NCI-H128 (cell line): ENCODE data around the gene GSN.

Experiments used
- DNase-seq: peaks from one replicate; lab custom pipeline; 2025; ENCODE audit not compliant: unreplicated experiment; lab: John Stamatoyannopoulos, UW

Gene GSN

GRCh38 chr9:121272401-121272948 is 4.5 kb downstream of the GSN start:
- DNase-seq: no peak

DNA sequence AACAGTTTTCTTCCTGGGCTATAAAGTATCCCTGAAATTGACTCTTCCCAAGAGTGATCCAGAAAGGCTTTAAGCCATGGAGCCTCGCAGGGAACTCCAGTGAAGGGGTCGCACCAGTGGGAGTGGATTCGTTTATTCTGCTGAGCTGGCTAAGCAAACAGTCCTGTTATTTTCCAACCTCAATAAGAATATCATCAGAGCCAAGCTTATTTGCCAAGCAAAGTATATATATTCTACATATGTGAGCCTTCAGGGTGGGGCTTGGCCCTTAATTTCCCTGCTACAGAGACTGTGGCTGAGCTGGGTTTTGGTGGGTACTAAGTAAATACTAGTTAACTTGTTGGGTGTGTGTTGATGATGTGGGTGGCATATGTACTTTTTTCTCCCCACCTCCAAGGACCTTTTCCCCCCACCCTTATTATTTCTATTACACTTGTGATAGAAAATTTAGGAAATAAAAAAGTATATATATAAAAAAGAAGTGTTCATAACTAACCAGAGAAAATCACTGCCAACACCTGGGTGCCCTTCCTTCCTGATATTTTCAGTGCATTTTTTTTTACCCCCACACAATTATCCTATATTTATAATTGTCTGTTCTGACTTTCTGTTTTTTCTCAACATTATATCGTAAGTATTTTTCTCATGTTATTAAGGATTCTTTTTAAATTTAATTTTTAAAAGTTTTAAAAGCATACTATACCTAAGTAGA is 5.3 kb downstream of the GSN start:
- no peak for DNase-seq

GRCh38 chr9:121274851-121275250 is 6.9 kb downstream of the GSN start:
- no peak for DNase-seq

DNA sequence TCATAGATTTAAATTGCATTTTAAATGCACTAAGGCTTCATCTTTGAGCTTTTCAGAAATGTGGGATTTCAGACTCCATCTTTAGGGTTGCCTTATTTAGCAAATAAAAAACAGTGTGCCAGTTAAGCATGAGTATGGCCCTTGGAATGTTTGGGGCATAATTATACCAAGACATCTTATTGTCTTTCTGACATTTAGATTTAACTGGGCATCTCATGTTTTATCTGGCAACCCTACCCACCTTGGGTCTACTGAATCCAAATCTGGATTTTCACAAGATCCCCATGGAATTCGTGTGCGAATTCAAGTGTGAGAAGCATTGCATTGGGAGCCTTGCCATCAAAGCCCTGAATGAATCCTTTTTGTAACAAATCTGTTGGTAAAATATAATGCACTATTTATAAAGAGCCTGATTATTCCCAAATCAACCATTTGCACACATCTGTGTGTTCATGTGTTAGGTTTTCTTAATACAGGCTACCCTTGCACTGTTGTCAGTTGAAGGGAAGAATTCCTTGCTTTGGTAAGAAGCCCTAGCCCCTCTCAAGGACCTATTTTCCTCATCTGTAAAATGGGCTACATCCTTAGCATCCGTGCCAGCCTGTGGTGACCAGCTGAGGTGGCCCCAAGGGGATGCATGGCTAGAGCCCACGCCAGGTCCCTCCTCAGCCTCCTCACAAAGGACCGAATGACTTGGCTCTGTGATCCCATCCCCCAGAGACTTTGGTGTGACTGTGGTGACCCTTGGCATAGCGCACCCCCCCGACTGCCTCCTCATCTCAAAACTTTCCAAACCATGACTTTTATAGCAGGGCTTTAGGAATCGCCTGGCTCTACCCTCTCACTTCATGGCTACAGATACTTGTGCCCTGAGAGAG is 8.1 kb downstream of the GSN start:
- no peak for DNase-seq

DNA sequence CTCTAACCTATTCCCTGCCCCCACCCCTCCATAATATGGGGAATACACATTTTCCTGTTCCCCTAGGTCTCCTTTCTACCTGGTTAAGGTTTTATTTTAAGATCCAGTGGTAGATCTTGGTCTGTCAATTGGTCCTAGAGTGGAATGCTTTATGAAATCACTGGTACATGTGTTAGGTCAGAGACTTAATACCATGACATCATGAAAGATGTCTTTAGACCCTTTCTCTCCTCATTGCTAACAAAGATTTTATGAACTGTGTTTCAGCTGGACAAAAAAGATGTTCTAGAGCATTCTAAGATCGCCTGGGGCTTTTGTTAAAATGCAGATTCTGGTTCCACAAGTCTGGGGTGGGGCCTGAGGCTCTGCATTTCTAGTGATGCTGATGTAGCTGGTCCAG is 9.1 kb downstream of the GSN start:
- no peak for DNase-seq

GRCh38 chr9:121277518-121278295 is 9.7 kb downstream of the GSN start:
- DNase-seq: no peak

DNA sequence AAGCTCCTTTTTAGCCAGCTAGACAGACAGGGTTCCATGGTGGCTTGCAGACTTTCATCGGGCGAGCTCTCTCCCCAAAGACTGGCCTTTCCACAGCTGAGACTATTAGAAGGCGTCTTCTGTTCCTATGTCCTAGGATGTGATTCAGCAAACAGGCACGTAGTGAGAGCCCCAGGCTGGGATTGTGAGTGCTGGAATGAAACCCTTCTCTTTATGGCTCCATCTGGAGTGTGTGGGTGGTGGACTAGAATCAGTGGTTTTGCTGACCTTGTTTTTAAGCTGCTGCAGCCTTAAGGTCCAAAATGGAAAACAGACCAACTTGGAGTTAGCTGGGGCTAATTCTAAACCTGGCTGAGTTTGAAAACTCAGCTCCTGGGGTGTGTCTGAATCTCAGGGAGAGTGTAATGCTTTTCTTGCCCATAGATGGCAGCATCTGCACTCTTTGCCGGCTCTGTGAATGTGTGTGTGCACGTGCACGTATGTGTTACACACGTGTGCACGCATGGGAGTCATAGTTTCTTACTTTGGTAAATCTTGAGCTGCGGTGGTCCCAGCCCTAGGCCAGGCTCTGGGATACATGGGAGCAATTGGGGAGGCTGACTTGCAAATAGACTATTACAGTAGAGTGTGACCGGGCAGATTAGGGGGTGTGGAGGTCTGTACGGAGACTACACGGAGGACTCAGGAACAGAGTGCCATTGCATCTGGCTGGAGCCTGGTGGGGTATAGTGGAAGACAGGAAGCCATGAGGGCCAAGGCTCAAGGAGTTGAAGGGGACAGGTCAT is 10.7 kb downstream of the GSN start:
- peak; percentile 16 for DNase-seq

- DNase-seq: no peak
Measured at GRCh38 chr9:121279776-121280388, 11.9 kb downstream of the GSN start.

GRCh38 chr9:121280715-121281613 is 13.0 kb downstream of the GSN start:
- DNase-seq: no peak

DNA sequence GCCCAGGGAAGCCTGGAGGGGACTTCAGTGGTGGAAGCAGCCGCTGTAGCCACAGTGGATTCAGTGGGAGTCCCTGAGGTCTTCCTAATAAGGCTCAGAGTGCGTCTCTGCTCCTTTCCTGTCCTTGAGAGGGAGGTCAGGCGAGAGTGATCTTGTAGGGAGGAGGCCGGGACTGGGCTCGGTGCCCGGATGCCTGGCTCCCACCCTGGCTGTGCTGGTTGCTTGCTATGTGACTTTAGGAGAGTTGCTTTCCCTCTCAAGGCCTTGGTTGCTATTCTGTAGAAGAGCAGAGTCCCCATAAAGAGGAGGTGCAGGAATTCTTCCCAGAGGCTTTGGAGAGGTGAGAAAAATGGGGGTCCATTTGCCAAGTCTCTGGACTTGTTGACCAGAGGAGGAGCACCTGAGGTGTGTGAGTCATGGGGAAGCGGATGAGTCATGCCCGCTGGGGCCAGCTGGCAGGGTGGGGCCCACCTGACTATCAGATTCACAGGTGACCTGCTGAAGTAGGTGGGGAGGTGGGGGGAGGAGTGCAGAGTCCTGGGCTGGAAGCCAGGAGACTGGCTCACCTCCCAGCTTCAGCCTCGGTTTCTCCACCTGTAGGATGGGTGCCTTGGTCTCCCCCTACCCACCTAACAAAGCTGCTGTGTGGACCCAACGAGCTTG is 13.8 kb downstream of the GSN start:
- DNase-seq: no peak

GRCh38 chr9:121282277-121283079 is 14.5 kb downstream of the GSN start:
- no peak for DNase-seq

DNA sequence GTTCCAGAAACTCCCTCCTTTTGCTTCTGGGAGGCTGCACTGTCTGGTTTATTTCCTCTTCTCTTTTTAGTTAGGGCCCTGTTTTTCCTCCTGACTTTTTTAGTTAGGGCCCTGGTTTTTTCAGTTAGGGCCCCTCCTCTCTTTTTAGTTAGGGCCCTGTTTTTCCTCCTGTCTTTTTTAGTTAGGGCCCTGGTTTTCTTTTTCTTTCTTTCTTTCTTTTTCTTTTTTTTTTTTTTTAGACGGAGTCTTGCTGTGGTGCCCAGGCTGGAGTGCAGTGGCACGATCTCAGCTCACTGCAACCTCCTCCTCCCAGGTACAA is 15.1 kb downstream of the GSN start:
- DNase-seq: no peak

- no peak for DNase-seq
Measured at GRCh38 chr9:121283856-121284732, 16.1 kb downstream of the GSN start.

DNA sequence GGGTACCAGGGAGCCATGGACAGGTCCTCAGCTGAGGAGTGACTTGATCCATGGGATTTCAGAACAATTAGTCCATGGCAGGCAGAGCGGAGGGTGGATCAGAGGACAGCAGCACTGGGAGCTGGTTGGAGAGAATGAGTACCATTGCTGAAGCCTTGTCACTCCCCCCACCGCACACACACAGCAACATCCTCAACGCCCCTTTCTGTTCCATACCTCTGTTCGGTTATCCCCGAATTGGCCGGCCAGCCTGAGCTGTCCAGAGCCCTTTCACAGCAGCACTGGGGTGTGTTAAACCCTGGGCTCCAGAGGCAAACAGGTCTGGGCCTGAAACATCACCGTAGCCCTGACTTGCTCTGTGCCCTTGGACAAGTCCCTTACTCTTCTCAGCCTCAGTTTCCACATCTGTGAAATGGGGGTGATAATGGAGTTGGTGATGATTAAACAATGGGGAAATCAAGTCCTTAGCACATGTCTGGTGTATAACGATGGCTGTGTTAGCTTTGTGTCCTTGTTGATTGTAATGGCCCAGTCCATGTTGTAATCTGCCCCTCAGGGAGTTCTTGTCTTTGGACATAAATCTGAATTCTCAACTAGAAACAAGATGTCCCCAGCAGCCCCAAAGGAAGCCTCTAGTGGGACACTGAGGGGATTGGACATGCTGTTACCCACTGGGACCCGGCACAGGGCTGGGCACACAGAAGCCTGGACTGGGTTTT is 16.9 kb downstream of the GSN start:
- no peak for DNase-seq

DNA sequence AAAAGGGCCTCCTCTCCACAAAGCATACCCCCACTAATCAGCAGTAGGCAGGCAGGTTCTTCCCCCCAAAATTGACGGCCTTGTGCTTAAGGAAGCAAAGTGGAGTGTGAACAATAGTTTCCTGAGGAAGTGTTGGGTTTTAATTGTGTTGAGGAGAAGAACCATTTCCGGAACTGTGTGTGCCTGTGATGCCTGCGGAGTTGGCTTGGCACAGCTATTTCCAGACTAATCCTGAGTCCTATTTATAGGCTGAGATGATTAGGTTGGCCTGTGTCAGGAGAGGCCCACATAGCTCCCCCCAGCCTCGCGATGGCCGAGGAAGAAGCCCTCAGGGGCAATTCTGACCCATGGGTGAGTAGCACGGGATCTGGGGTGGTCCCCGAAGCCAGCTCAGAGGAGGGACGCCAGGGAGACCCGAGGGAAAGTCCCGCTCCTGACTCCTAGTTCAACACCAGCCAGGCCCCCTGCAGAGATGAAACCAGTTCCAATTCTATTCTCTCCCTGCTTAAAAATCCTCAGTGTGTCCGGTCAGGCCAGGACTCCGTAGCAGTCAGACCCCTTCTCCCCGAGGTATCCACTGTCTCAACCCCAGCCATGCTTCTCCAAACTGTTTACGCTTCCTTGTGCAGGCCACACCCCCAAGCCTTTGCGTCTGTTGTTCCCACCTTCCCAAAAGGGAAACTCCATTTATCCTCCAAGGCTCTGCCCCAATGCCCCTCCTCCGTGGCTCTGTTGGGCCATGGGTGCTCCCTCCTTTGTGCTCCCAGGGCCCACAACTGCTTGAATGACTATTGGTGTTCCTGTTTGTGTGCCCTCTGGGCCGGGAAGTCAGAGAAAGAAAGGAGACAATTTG is 18.1 kb downstream of the GSN start:
- DNase-seq: no peak

- no peak for DNase-seq
Measured at GRCh38 chr9:121286688-121286972, 18.7 kb downstream of the GSN start.
